ENCODE measurements around the gene GDF7. TPM values are rescaled to one million over a fixed set of nuclear protein-coding genes. Genes with fewer than 3 reads are reported as not detected.

Gene GDF7
- polyA plus RNA-seq, 3 donors = not detected

GRCh38 chr2:20657522-20658235 is 9.3 kb upstream of the GDF7 start:
- no peak overlapping the region for H3K4me3 Mint-ChIP-seq
- peaks cover 0 to 3% of the 10 kb centered on the region in 2 donors for H3K36me3 Mint-ChIP-seq
- no peaks in the 10 kb centered on the region for H3K79me2 ChIP-seq (ENCODE audit: insufficient read depth, low read length)
- no peak overlapping the region for H3K27ac Mint-ChIP-seq
- no peak overlapping the region for H3K4me2 ChIP-seq (replicated peaks; ENCODE audit: extremely low read depth, low read length, poor library complexity, severe bottlenecking)
- WGBS (ENCODE audit: insufficient coverage) = no CpG with 5 or more reads among the region's 4 CpGs
- H3K27me3 Mint-ChIP-seq (ENCODE audit: low read depth in 3 of 3) = peaks cover 23 to 41% (median 28%) of the 10 kb centered on the region in 3 donors
- peaks cover 15% of the 10 kb centered on the region for H3K4me1 Mint-ChIP-seq
- H4K20me1 ChIP-seq (ENCODE audit: insufficient read depth, low read length) = no peaks in the 10 kb centered on the region
- no peaks in the 10 kb centered on the region for H3K9me3 ChIP-seq (replicated peaks in 1 of 2; ENCODE audit: control insufficient read depth in 1 of 2, insufficient read depth in 1 of 2, low read length in 2 of 2)
- peaks cover 4 to 28% of the 10 kb centered on the region in 2 donors for H3K27me3 ChIP-seq (ENCODE audit: control insufficient read depth in 2 of 2, insufficient read depth in 2 of 2, low read length in 2 of 2)
- no peak overlapping the region for H2AFZ ChIP-seq (ENCODE audit: insufficient read depth, low read depth, low read length, poor library complexity, severe bottlenecking)
- H3K27ac ChIP-seq (ENCODE audit: low read depth in 1 of 2, low read length in 2 of 2) = no peak overlapping the region
- intact Hi-C loops (cut with micrococcal nuclease) = loop anchor here in 1 of 2 donors (10.0 kb wide), 1 partner anchor 753 kb away; the partner anchor contains the start of gene TTC32
- peaks cover 10 to 11% of the 10 kb centered on the region in 2 donors for H3K4me1 ChIP-seq (ENCODE audit: control insufficient read depth in 1 of 2, insufficient read depth in 2 of 2, low read length in 2 of 2)
- H3K4me3 ChIP-seq (replicated peaks in 1 of 3; ENCODE audit: low read depth in 2 of 3, low read length in 3 of 3) = no peak overlapping the region
- no peaks in the 10 kb centered on the region for H3K36me3 ChIP-seq (replicated peaks in 1 of 2; ENCODE audit: control insufficient read depth in 1 of 2, insufficient read depth in 2 of 2, low read length in 2 of 2)
- TF ChIP-seq CTCF (IDR thresholded peaks at IDR 0.05) = no peak
- H3K9me3 Mint-ChIP-seq = peaks cover 0 to 5% (median 0%) of the 10 kb centered on the region in 7 donors
- no peak overlapping the region for H3K9ac ChIP-seq (ENCODE audit: insufficient read depth, low read length, poor library complexity, severe bottlenecking)
- no peak for DNase-seq

GRCh38 chr2:20660506-20661420 is 6.2 kb upstream of the GDF7 start:
- H3K4me1 Mint-ChIP-seq = peaks cover 12% of the 10 kb centered on the region

More at GRCh38 chr2:20660506-20661420, 6.2 kb upstream of the GDF7 start:
- no peaks in the 10 kb centered on the region for H4K20me1 ChIP-seq (ENCODE audit: insufficient read depth, low read length)
- H3K4me3 ChIP-seq (replicated peaks in 1 of 3; ENCODE audit: low read depth in 2 of 3, low read length in 3 of 3) = no peak overlapping the region
- no peak for TF ChIP-seq CTCF (IDR thresholded peaks at IDR 0.05)
- peak overlapping the region in 2 of 7 donors; percentile 28 to 42 for H3K27ac Mint-ChIP-seq
- DNase-seq = peak in 1 of 3 donors; percentile 27
- no peak overlapping the region for H2AFZ ChIP-seq (ENCODE audit: insufficient read depth, low read depth, low read length, poor library complexity, severe bottlenecking)
- 56% methylated on average over 5 of the region's 8 CpGs for WGBS (ENCODE audit: insufficient coverage)
- intact Hi-C loops (cut with micrococcal nuclease) = loop anchor here in 1 of 2 donors (5.0 to 10.0 kb wide), 2 partner anchors 302 to 1306 kb away; partner anchors contain the start of gene OSR1
- peaks cover 0 to 13% (median 3%) of the 10 kb centered on the region in 7 donors for H3K9me3 Mint-ChIP-seq
- H3K27me3 ChIP-seq (ENCODE audit: control insufficient read depth in 2 of 2, insufficient read depth in 2 of 2, low read length in 2 of 2) = peaks cover 26 to 59% of the 10 kb centered on the region in 2 donors
- H3K9me3 ChIP-seq (replicated peaks in 1 of 2; ENCODE audit: control insufficient read depth in 1 of 2, insufficient read depth in 1 of 2, low read length in 2 of 2) = peaks cover 0 to 21% of the 10 kb centered on the region in 2 donors
- H3K27ac ChIP-seq (ENCODE audit: low read depth in 1 of 2, low read length in 2 of 2) = no peak overlapping the region
- H3K4me2 ChIP-seq (replicated peaks; ENCODE audit: extremely low read depth, low read length, poor library complexity, severe bottlenecking) = no peak overlapping the region
- no peak overlapping the region for H3K9ac ChIP-seq (ENCODE audit: insufficient read depth, low read length, poor library complexity, severe bottlenecking)
- peaks cover 52 to 70% (median 58%) of the 10 kb centered on the region in 3 donors for H3K27me3 Mint-ChIP-seq (ENCODE audit: low read depth in 3 of 3)
- no peaks in the 10 kb centered on the region for H3K36me3 ChIP-seq (replicated peaks in 1 of 2; ENCODE audit: control insufficient read depth in 1 of 2, insufficient read depth in 2 of 2, low read length in 2 of 2)
- H3K36me3 Mint-ChIP-seq = no peaks in the 10 kb centered on the region
- no peaks in the 10 kb centered on the region for H3K79me2 ChIP-seq (ENCODE audit: insufficient read depth, low read length)
- H3K4me3 Mint-ChIP-seq = peak overlapping the region in 1 of 2 donors; percentile 55
- H3K4me1 ChIP-seq (ENCODE audit: control insufficient read depth in 1 of 2, insufficient read depth in 2 of 2, low read length in 2 of 2) = peaks cover 0 to 5% of the 10 kb centered on the region in 2 donors

All from CD14-positive monocyte (primary cell).